Measurements from ENCODE around the gene MLIP. TPM values are rescaled to one million over a fixed set of nuclear protein-coding genes. Genes with fewer than 3 reads are reported as not detected.
"Not testable (repeated sequence)": the region's sequence is repeated elsewhere in the genome, so short reads cannot be mapped to it uniquely, and the experiment has no call there.

Gene MLIP
- total RNA-seq, 1 donor, result not detected

- DNase-seq (ENCODE audit: low read depth in 2 of 3, low spot score in 2 of 3), result no peak
These were observed 105.1 kb downstream of the MLIP start for GRCh38 chr6:54216336-54216735.

DNA sequence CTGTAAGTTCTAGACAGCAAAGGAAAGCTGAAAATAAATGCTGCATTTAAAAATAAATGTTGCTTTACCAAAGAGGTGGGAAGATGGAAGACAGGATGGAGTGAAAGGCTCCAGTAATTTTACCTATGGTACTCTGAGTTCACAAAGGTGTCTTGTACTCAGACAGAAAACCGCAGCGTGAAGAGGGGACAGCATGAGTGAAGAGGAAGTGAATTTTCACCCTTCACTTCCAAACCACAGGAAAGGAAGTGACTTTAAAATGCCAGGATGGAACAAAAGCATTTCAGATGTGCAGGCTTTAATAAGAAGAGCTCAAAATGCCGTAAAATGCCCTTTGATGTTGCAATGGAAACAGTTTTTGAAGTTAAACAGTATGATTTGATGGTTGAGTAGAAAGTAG, 105.8 kb downstream of the MLIP start:
- DNase-seq (ENCODE audit: low read depth in 2 of 3, low spot score in 2 of 3), result peak in 1 of 3 donors; percentile 2

- DNase-seq (ENCODE audit: low read depth in 2 of 3, low spot score in 2 of 3), result no peak
These were observed 111.0 kb downstream of the MLIP start for GRCh38 chr6:54222217-54222616.

DNA sequence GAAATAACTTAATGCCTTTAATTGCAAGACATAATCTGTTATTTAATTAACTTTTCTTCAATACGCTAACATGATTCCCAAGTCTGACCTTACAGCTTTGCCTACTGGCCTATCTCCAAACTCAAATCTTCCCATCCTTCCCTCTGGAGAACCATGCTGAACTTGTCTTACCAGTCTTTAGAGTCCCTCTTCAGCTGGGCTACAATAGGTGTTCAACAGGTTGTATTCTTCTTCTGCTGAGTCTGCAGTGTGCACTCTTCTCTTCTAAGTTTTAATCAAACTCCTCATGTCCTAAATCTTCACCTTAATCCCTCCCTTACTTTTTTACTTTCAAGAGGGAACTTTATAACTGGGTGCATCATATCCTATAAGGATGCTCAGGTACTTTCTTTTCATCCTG, 121.5 kb downstream of the MLIP start:
- no peak for DNase-seq (ENCODE audit: low read depth in 2 of 3, low spot score in 2 of 3)

DNA sequence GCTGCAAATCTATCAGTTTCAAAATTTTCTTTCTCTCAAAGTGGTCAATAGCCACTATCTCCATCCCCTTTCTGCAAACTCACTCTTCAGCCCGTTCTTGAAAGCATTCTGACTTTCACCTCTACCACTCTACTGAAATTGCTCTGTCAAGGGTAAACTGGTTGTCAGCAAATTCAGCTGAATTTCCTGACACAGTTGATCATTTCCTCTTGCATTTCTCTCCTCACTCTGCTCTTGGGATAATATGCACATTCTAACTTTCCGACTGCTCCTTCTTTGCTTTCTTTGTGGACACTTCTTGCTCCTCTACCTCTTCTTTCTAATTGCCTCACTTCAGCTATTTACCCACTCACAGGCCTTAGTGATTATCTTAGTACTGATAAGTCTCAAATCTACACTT, 123.3 kb downstream of the MLIP start:
- DNase-seq (ENCODE audit: low read depth in 2 of 3, low spot score in 2 of 3), result no peak

- no peak for DNase-seq (ENCODE audit: low read depth in 2 of 3, low spot score in 2 of 3)
These were observed 125.7 kb downstream of the MLIP start for GRCh38 chr6:54236984-54237383.

DNA sequence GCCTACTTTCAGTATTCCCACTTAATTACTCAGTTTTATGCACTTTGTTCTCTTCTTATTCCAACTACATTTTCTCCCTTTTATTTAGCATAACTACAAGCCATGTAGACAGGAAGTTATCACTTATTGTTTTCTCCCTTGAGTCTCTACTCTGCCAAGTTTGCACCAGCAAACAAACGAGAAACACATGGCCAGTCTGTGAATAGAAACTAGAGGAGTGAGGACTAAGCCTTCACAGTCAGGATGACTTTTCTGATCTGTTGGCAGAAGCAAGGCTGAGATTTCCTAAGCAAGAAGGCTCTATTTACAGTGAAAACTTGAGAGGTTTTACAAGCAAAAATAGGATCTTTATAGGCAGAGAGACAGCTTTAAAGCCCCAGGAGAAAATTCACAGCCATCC, 127.2 kb downstream of the MLIP start:
- DNase-seq (ENCODE audit: low read depth in 2 of 3, low spot score in 2 of 3), result no peak

- DNase-seq (ENCODE audit: low read depth in 2 of 3, low spot score in 2 of 3), result no peak
These were observed 132.5 kb downstream of the MLIP start for GRCh38 chr6:54243699-54244098.

GRCh38 chr6:54244430-54244829, 133.2 kb downstream of the MLIP start:
- DNase-seq (ENCODE audit: low read depth in 2 of 3, low spot score in 2 of 3), result peak in 1 of 3 donors; percentile 9

GRCh38 chr6:54245265-54245664, 134.0 kb downstream of the MLIP start:
- DNase-seq (ENCODE audit: low read depth in 2 of 3, low spot score in 2 of 3), result no peak

DNA sequence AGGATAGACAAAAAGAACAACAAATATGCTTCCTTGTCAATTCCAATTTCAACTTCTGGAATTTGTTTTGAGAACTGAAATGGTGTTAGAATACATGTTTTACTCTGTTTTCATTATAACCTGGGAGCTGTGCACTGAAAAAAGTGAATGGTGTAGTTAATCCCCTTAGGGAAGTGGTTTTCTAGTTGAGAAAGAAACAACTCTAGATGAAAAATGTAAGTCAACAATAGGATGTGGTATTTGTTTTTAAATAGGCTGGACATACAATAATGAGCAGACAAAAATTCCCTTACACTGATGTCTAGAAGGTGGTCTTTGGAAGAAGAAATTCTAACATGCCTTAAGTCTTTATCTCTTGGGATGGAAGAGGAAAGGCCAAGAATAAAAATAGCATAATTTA, 137.1 kb downstream of the MLIP start:
- DNase-seq (ENCODE audit: low read depth in 2 of 3, low spot score in 2 of 3), result no peak

DNA sequence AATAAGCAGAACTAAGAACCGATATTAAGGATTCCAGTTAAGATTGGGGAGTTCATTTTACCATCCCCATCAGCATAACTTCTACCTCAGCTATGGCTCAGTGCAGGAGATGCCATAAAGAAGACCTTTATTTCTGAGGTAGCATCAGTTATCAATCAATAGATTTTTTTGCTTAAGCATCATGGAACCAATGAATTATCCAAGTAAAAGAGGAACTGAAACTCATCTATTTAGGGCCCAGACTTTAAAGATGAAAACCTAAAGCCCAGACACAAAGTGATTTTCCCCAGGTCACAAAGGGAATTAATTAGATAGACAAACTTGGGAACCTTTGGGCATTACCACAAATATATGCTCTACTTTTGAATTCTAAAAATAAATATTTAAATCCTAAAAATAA, 137.8 kb downstream of the MLIP start:
- DNase-seq (ENCODE audit: low read depth in 2 of 3, low spot score in 2 of 3), result no peak

- DNase-seq (ENCODE audit: low read depth in 2 of 3, low spot score in 2 of 3), result not testable (repeated sequence)
These were observed 138.6 kb downstream of the MLIP start for GRCh38 chr6:54249812-54250211.

DNA sequence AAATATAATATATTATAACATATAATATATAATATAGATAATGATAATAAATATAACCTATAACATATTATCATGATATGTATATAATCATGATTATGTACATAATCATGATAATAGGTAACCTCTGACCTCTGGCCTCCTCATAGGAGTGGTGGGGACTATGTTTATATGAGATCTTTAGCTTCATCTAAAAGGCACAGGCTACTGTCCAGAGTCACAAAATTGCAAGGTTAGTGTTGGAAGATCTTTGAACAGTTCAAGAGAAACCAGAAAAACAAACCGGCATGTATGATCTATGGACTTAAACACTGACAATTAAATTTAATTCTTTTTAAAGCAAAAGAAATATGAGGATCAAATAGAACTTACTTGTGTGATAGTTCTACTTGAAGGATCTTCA, 141.3 kb downstream of the MLIP start:
- DNase-seq (ENCODE audit: low read depth in 2 of 3, low spot score in 2 of 3), result no peak

DNA sequence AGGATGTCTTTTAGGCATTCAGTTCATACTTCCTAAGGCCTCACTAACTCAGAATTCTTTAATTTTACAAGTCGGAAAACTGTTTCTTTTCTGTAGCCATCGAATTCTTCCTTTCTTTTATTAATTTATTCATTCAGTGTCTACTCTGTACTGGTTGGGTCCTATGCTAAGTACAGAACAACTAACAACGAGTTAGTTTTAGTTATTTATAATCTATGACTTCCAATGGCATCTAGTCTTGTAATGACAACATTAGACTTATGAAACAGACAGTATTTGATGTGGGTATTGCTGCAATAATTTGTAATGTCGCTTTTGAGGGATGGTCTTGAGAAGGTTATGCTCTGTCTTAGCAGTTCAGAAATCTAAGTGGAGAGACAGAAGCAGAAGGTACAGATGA, 141.7 kb downstream of the MLIP start:
- no peak for DNase-seq (ENCODE audit: low read depth in 2 of 3, low spot score in 2 of 3)

DNA sequence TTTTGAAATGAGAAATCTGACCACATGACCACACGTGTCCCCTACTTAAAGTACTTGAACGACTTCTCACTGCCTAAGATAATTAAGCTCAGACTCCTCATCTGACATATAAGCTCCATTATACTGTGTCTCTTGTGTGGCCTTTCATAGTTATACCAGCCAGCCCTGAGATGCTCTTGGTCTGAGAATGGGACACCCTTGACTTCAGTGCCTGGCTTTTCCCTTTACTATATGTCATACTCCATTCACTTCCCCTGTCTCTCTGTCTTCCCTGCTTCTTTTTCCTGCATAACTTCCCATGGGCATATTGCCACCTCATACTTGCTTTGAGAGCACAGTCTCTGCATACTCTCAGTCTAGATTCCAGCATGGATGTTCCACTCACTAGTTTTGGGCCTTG, 143.6 kb downstream of the MLIP start:
- no peak for DNase-seq (ENCODE audit: low read depth in 2 of 3, low spot score in 2 of 3)

GRCh38 chr6:54255886-54256285, 144.6 kb downstream of the MLIP start:
- no peak for DNase-seq (ENCODE audit: low read depth in 2 of 3, low spot score in 2 of 3)

- DNase-seq (ENCODE audit: low read depth in 2 of 3, low spot score in 2 of 3), result no peak
These were observed 148.8 kb downstream of the MLIP start for GRCh38 chr6:54260025-54260424.

DNA sequence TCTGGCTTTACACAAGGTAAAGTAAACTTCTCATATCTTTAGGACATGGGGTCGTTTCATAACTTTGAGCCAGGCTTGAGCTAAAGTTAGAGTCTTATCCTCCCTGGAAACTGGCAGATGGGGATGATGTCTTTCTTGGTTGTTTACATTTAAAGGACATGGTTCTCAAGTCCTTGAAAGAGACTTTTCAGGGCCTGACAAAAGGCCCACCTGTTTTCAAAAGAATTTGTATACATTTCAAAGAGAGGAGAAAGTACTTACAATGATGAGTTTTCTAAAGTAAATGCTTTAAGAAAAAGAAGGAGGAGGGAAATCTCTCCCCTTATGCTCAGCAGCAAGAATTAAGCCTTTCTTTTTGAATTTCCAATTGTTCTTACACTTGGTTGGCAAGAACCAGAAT, 151.3 kb downstream of the MLIP start:
- DNase-seq (ENCODE audit: low read depth in 2 of 3, low spot score in 2 of 3), result no peak

GRCh38 chr6:54262971-54263370, 151.7 kb downstream of the MLIP start:
- no peak for DNase-seq (ENCODE audit: low read depth in 2 of 3, low spot score in 2 of 3)

DNA sequence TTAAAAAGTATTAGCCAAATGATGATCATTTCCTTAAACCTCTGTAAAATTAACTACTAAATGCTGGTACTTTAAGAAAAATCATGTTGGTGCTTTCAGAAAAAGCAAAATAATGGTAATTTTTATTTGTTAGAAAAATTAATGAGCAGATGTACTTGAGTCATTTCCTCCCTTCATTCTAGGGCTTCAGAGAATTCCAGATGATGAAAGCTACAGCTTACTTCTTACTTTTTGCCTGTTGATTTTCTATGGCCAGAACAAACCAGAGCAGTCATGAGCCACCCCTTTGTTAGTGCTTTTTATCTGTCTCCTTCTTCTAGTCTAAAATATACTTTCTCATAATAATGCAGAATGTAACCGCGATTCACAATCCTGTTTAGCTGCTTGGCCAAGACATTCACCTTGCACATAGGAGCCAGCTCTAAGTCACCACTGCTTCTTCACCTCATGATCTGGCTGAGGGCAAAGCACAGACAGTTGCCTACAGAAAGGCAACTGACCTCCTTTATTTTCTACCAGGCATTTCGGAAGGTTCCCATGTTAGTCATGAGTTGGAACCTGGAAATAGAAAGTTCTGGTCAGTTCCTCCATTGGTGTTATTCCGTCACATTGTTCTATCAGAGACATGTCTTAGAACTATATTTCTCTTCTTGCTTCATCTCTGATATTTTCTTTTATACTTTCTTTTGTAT, 153.5 kb downstream of the MLIP start:
- DNase-seq (ENCODE audit: low read depth in 2 of 3, low spot score in 2 of 3), result no peak

GRCh38 chr6:54266400-54266923, 155.2 kb downstream of the MLIP start:
- no peak for DNase-seq (ENCODE audit: low read depth in 2 of 3, low spot score in 2 of 3)

DNA sequence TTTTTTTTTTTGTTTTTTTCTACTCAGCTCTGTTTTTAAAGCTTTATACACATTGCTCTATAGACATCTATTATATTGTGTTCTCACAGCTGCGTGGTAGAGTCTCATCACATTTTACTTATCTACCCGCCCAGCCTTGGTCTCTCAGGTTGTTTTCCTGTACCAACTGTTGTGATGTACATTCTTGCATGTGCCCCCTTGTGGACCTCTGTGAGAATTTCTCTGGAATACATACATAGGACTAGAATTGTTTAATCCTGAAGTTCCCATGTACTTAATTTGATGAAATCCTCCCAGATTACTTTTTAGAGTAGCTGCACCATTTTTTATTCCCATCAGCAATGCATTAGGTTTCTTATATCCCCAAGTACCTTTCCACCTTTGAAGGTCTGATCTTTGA, 156.6 kb downstream of the MLIP start:
- DNase-seq (ENCODE audit: low read depth in 2 of 3, low spot score in 2 of 3), result peak in 2 of 3 donors; percentile 18 to 54
